Motor neuron (in vitro differentiated cells): ENCODE results near the gene RNF186. TPM values are rescaled to one million over a fixed set of nuclear protein-coding genes. Genes with fewer than 3 reads are reported as not detected.
A peak's percentile ranks its signal among the peaks of the same experiment; 100 is the strongest.
"Not testable (repeated sequence)": the region's sequence is repeated elsewhere in the genome, so short reads cannot be mapped to it uniquely, and the experiment has no call there.

Experiments used
- ATAC-seq, 8 experiments: fragments of 200-7000 bp; cut with Tn5 transposase; replicated peaks in 6 of 8; 2 replicates each; pipeline ENCODE4 v1.8.0; 2021; ENCODE audit warnings: mild to moderate bottlenecking in 8 of 8, moderate library complexity in 8 of 8
- H3K27ac ChIP-seq, 2 donors: fragments of 250-450 bp; sonication (Bioruptor Pico); 2 replicates each; pipeline ENCODE4 v1.9.0; 2021; ENCODE audit warnings: antibody characterized with exemption in 2 of 2, mild to moderate bottlenecking in 2 of 2, moderate library complexity in 1 of 2
- H3K4me1 ChIP-seq, 2 donors: fragments of 250-450 bp; sonication (Bioruptor Pico); replicated peaks in 1 of 2; 2 replicates each; pipeline ENCODE4 v1.6.1; 2021; ENCODE audit warnings: antibody characterized with exemption in 2 of 2, mild to moderate bottlenecking in 2 of 2, moderate library complexity in 1 of 2
- H3K4me3 ChIP-seq, 5 donors: fragments of 250-450 bp; sonication (Bioruptor Pico); 2 replicates each; pipeline ENCODE4 v1.9.0; 2021; ENCODE audit warnings: antibody characterized with exemption in 5 of 5, mild to moderate bottlenecking in 5 of 5, moderate library complexity in 4 of 5
- WGBS, 10 experiments: fragments of 450-650 bp; shearing (Covaris generic); methylation state at CpG; one replicate each; pipeline ENCODE4 v1.0.0; 2022; 5-methylcytosine and 5-hydroxymethylcytosine counted together
- in situ Hi-C, 9 experiments: fragments of 400-800 bp; cut with MboI; loops; one replicate each; pipeline ENCODE4 v1.15.0; 2021; ENCODE audit warnings: low sequenced_read_pairs in 9 of 9, low pct_unique_long_range_greater_than_20kb in 2 of 9; ENCODE audit not compliant: unreplicated experiment in 9 of 9
- total RNA-seq, 8 experiments: library from RNA; unstranded; fragments of 300-600 nt; gene quantifications; 2 replicates each; pipeline versions ENCODE4 v1.2.3 to v1.2.4, GENCODE V29; 2022

RNF186 gene
- total RNA-seq, result under 1 TPM in 3 of 8 experiments, not detected in 5; 0.25 to 0.47 (median 0.31) TPM

DNA sequence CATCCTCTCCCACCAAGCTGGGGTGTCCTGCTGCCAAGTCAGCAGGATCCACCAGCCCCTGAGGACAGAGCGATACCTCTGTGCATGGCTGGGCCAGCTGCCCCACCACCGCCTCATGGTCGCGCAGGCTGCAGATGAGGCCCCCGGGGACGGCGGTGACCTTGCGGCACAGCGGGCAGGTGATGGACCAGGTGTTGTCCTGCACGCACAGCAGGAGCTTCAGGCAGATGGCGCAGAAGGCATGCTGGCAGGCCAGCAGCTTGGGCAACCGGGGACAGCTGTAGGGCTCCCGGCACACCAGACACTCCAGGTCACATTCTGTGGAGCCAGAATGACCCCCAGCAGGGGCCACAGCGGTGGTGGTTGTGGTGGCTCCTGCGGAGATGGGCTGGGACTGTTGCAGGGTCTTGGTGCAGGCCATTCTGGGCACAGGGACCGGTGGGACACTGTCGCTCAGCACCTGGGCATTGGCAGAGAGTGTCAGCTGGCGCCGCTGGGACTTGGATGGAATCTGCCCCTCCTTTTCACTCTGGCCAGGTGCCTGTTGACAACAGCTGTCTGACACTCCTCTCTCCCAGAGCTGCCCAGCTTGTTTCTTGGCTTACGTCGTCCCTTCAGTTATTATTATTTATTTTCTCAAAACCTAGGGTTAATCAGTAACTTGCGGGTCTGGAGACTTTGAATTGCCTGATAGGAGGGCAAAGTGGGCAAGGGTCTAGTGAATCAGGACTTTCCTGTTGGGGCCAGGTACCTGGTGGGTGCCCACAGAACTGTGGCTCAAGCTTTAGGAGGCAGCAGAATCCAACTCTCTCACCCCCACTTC lies at the start of gene RNF186:
TSS of gene RNF186 (minus strand) at position 603 of the 823 bp plus-strand sequence. CDS start at position 421, 182 bp downstream.
- Histone ChIP-seq H3K4me3 (no peak within 1 kb of the TSS), H3K27ac (no peak within 1 kb of the TSS), H3K4me1 (no peaks in the 10 kb centered on the region)
- in situ Hi-C loops, result no loop called here
- WGBS, 10 experiments, result 39 to 100% (median 79%) methylated on average over 1 to 13 of the region's 22 CpGs; no CpG with 5 or more reads in 2 of the 10 experiments
- ATAC-seq, result no peak

DNA sequence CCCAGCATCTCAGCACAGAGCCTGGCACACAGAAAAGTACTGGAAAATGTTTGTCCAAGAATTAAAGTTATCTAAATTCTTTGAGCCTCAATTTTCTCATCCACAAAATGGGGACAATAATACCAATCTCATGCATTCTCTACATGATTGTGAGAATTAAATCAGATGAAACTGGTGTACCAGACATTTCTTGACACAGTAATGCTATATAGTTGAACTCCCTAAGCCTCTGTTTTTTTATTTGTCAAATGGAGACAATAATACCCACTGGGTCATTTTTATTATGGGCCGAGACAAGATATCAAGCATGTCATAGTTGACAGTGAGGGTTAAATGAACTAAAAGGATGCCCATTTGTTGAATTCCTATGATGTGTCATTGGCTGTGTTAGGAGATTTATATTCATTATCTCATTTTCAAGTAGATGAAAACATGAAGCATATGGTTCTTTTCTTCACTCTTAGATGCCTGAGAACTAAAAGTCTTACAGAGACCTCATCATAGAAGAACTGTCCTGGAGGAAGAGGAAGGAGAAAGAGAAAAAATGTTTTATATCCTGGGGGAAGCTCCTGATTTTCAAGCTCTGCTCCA lies 49.6 kb upstream of the RNF186 start:
- Histone ChIP-seq H3K4me1 (no peaks in the 10 kb centered on the region), H3K4me3 (no peak overlapping the region), H3K27ac (no peak overlapping the region)
- in situ Hi-C loops, result no loop called here
- 43 to 100% (median 67%) methylated on average over 1 of the region's 1 CpG; no CpG with 5 or more reads in 3 of the 10 experiments for WGBS, 10 experiments
- no peak for ATAC-seq

- in situ Hi-C loops, result no loop called here
- no peak overlapping the region for H3K4me3 ChIP-seq
- ATAC-seq, result no peak
- no peaks in the 10 kb centered on the region for H3K4me1 ChIP-seq
- H3K27ac ChIP-seq, result no peak overlapping the region
- WGBS, 10 experiments, result 40 to 100% (median 69%) methylated on average over 1 to 3 of the region's 3 CpGs
Measured at GRCh38 chr1:19862944-19863343, 47.9 kb upstream of the RNF186 start.

DNA sequence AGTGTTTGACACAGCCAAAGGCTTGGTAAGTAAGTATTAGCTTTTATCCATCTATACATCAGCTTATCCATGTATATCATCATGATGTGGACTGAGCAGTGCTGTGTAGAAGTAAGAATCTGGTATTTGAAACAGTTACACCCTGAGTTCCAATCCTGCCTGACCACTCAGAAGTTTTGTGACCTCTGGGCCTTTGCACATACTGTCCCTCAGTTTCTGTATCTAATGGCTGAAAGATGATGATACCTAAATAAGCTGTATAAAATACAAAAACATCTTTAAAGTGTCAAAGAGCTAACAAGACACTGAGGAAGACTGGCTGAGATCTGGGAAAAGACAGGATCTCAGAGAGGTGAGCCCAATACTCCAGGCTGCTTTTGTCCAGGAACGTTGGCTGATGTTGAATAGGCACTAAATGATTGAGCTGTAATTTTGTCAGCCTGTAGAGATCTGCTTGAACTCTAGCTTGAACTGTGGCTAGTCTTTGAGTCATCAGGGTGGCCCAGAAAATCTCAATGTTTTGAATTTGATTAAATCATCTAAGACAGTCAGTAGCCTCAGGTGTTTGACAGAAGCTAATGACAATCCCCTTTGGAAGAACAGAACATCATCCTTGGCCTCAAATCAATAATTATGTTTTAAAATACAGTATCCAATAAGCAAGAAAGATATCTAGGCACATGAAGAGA lies 46.9 kb upstream of the RNF186 start:
- in situ Hi-C loops, result no loop called here
- no peak for ATAC-seq
- WGBS, 10 experiments, result 10 to 100% (median 73%) methylated on average over 1 of the region's 1 CpG; no CpG with 5 or more reads in 4 of the 10 experiments

DNA sequence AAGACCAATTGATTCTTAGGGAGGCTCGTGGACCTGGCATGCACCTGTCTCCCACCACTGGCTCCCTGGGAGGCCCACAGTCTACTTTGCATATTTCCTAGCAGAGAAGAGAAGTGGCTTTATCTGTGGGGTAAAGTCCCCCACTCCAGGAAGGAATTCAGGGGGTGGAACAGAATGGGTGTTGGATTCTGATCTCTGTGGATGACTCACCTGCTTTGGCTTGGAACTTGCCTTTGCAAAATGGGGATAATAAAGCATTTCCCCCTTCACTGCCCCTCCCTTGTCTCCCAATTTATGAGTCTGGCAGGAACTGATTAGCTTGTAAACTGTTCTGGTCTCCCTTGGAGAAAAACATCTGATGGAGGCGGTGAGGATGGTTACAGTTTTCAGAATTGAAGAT lies 46.0 kb upstream of the RNF186 start:
- peak in 2 of 8 experiments; percentile 60 to 81 for ATAC-seq
- Histone ChIP-seq H3K27ac (no peak overlapping the region), H3K4me3 (no peak overlapping the region), H3K4me1 (peaks cover 0 to 5% of the 10 kb centered on the region in 2 donors)
- WGBS, 10 experiments, result 0 to 75% (median 41%) methylated on average over 1 to 2 of the region's 2 CpGs; no CpG with 5 or more reads in 2 of the 10 experiments
- in situ Hi-C loops, result no loop called here

More for the DNA sequence above, 46.9 kb upstream of the RNF186 start:
- H3K27ac ChIP-seq, result no peak overlapping the region
- no peak overlapping the region for H3K4me3 ChIP-seq
- peaks cover 0 to 5% of the 10 kb centered on the region in 2 donors for H3K4me1 ChIP-seq

- peaks cover 0 to 5% of the 10 kb centered on the region in 2 donors for H3K4me1 ChIP-seq
- in situ Hi-C loops, result no loop called here
- 50 to 100% (median 75%) methylated on average over 1 to 2 of the region's 2 CpGs; no CpG with 5 or more reads in 5 of the 10 experiments for WGBS, 10 experiments
- no peak overlapping the region for H3K27ac ChIP-seq
- no peak overlapping the region for H3K4me3 ChIP-seq
- no peak for ATAC-seq
Measured at GRCh38 chr1:19860418-19860817, 45.3 kb upstream of the RNF186 start.

GRCh38 chr1:19859876-19860275 lies 44.8 kb upstream of the RNF186 start:
- Histone ChIP-seq H3K4me3 (no peak overlapping the region), H3K27ac (no peak overlapping the region), H3K4me1 (peaks cover 0 to 5% of the 10 kb centered on the region in 2 donors)
- in situ Hi-C loops, result no loop called here
- whole genome bisulfite sequencing, 10 experiments, result 0 to 84% (median 62%) methylated on average over 1 to 2 of the region's 2 CpGs
- no peak for ATAC-seq

DNA sequence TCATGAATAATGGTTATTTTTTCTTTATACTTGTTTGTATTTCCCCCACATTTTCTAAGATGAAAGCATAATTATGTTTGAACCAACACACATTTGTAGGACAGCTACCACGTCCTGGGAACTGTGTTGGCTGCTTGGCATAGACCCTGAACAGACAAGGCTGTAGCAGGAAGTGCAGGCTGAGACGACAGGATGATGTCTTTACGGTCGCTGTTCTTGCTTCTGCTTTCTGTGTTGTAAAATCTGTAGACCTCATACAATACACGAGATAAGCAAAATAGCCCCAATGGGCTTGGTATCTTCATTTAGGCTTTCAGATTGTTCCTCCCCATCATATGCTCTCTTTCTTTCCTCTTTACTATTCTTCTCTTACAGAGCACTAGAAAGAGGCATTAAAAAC lies 43.8 kb upstream of the RNF186 start:
- in situ Hi-C loops, result no loop called here
- no peak overlapping the region for H3K4me3 ChIP-seq
- H3K4me1 ChIP-seq, result peaks cover 0 to 5% of the 10 kb centered on the region in 2 donors
- 17 to 73% (median 37%) methylated on average over 1 to 5 of the region's 5 CpGs for WGBS, 10 experiments
- no peak overlapping the region for H3K27ac ChIP-seq
- no peak for ATAC-seq

DNA sequence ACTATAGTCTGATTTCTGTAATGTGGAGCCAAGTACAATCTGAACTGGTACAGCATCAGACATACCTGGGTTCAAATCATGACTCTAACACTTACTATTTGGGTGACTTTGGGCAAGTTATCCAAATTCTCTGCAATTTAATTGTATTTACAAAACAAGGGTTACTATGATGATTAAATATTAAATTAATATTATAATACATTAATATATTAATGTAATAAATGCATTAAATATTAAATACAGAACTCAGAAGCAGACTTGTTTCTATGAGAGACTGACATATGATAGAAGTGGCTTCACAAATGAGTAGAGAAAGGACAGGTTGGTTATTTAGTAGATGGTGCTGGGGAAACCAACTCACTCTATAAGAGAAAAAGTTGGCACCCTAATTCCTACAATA lies 39.8 kb upstream of the RNF186 start:
- in situ Hi-C loops, result no loop called here
- H3K27ac ChIP-seq, result no peak overlapping the region
- ATAC-seq, result no peak

GRCh38 chr1:19852036-19852435 lies 37.0 kb upstream of the RNF186 start:
- Histone ChIP-seq H3K4me1 (no peaks in the 10 kb centered on the region), H3K4me3 (no peak overlapping the region), H3K27ac (no peak overlapping the region)
- in situ Hi-C loops, result no loop called here
- no peak for ATAC-seq
- WGBS, 10 experiments, result 0 to 83% (median 67%) methylated on average over 1 of the region's 1 CpG; no CpG with 5 or more reads in 3 of the 10 experiments

More for the DNA sequence above, 39.8 kb upstream of the RNF186 start:
- Histone ChIP-seq H3K4me3 (no peak overlapping the region), H3K4me1 (peaks cover 0 to 5% of the 10 kb centered on the region in 2 donors)

- in situ Hi-C loops, result no loop called here
- Histone ChIP-seq H3K4me1 (peaks cover 4 to 8% of the 10 kb centered on the region in 2 donors), H3K27ac (no peak overlapping the region), H3K4me3 (no peak overlapping the region)
- ATAC-seq, result peak in 3 of 8 experiments; percentile 51 to 80 (median 78)
- 0 to 74% (median 52%) methylated on average over 4 to 7 of the region's 7 CpGs; no CpG with 5 or more reads in 1 of the 10 experiments for WGBS, 10 experiments
Measured at GRCh38 chr1:19850214-19850613, 35.1 kb upstream of the RNF186 start.

DNA sequence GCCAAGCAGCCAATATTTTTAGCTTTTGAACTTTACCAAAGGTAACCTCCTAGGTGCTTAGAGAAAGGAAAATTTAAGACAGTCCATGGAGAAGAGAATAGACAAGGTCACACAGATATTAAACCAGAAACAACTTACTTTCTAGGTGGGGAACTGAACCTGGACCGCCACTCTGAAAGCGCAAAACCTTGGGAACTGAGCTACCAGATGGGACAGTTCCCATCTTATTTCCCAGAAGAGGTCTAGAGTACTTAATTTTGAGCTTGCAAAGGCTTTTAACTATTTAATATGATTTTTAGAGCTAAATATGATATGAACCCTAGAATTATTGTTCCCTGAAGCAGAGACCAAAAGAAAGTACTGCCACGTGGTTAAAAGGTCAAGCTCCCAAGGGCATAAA lies 34.2 kb upstream of the RNF186 start:
- ATAC-seq, in situ Hi-C loops, H3K4me3 ChIP-seq, H3K27ac ChIP-seq: not testable (repeated sequence)
- 70 to 100% (median 86%) methylated on average over 1 to 3 of the region's 3 CpGs; no CpG with 5 or more reads in 1 of the 10 experiments for WGBS, 10 experiments
- peaks cover 8 to 17% of the 10 kb centered on the region in 2 donors for H3K4me1 ChIP-seq

DNA sequence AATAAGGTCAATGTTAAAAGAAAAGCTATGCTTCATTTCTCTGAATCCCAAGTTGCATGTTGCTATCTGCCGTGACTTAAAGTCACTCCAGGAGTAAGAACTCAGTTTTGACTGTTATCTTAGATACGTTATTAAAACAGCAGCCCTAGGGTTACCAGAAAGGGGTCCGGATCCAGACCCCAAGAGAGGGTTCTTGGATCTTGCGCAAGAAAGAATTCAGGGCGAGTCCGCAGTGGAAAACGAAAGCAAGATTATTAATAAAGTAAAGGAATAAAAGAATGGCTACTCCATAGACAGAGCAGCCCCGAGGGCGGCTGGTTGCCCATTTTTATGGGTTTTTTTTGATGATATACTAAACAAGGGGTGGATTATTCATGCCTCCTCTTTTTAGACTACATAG lies 32.3 kb upstream of the RNF186 start:
- H3K27ac ChIP-seq, ATAC-seq, in situ Hi-C loops, H3K4me3 ChIP-seq: not testable (repeated sequence)
- WGBS, 10 experiments, result 56 to 93% (median 83%) methylated on average over 1 to 9 of the region's 9 CpGs; no CpG with 5 or more reads in 1 of the 10 experiments
- H3K4me1 ChIP-seq, result peaks cover 9 to 20% of the 10 kb centered on the region in 2 donors
